Effector memory CD8-positive, alpha-beta T cell (primary cell): Measurements from ENCODE around the gene ELOVL3.
"Not testable (repeated sequence)": the region's sequence is repeated elsewhere in the genome, so short reads cannot be mapped to it uniquely, and the experiment has no call there.

Experiments
- ATAC-seq: fragments of 150-1000 bp; cut with Tn5 transposase; replicated peaks from 2 replicates; pipeline ENCODE4 v1.10.0; 2021; ENCODE audit warnings: mild to moderate bottlenecking, moderate library complexity
- DNase-seq, 3 experiments: peaks; one replicate each; pipeline ENCODE4 v3.0.0; 2021
- H3K27ac Mint-ChIP-seq, 2 donors: one replicate each; pipeline ENCODE4 v1.8.0; 2022; ENCODE audit warnings: mild to moderate bottlenecking in 2 of 2, mixed read lengths in 2 of 2, moderate library complexity in 2 of 2
- H3K27me3 Mint-ChIP-seq, 2 donors: one replicate each; pipeline ENCODE4 v1.8.0; 2022; ENCODE audit warnings: mixed read lengths in 2 of 2
- H3K36me3 Mint-ChIP-seq: one replicate; pipeline ENCODE4 v1.8.0; 2022; ENCODE audit warnings: mild to moderate bottlenecking, moderate library complexity, mixed read lengths; ENCODE audit not compliant: insufficient read depth
- H3K4me1 Mint-ChIP-seq, 2 donors: one replicate each; pipeline ENCODE4 v1.8.0; 2022; ENCODE audit warnings: low read depth in 2 of 2, mixed read lengths in 2 of 2
- H3K4me3 Mint-ChIP-seq, 2 donors: one replicate each; pipeline ENCODE4 v1.8.0; 2022; ENCODE audit warnings: mild to moderate bottlenecking in 2 of 2, mixed read lengths in 2 of 2, moderate library complexity in 2 of 2
- H3K9me3 Mint-ChIP-seq, 2 donors: one replicate each; pipeline ENCODE4 v1.8.0; 2022; ENCODE audit warnings: mixed read lengths in 2 of 2

Gene ELOVL3

GRCh38 chr10:102245932-102246251, 19.8 kb downstream of the ELOVL3 start:
- H3K36me3 Mint-ChIP-seq, result peaks cover 15% of the 10 kb centered on the region
- peak overlapping the region; percentile 93 to 96 for H3K27ac Mint-ChIP-seq
- DNase-seq, result no peak

GRCh38 chr10:102246261-102246660, 20.2 kb downstream of the ELOVL3 start:
- peaks cover 37 to 38% of the 10 kb centered on the region in 2 donors for H3K4me1 Mint-ChIP-seq
- no peak for ATAC-seq
- peaks cover 15% of the 10 kb centered on the region for H3K36me3 Mint-ChIP-seq
- no peak for DNase-seq
- peaks cover 7 to 23% of the 10 kb centered on the region in 2 donors for H3K27me3 Mint-ChIP-seq
- peak overlapping the region; percentile 93 to 96 for H3K27ac Mint-ChIP-seq
- peak overlapping the region; percentile 95 to 96 for H3K4me3 Mint-ChIP-seq
- H3K9me3 Mint-ChIP-seq, result no peaks in the 10 kb centered on the region

More at GRCh38 chr10:102245932-102246251, 19.8 kb downstream of the ELOVL3 start:
- ATAC-seq, result no peak
- H3K4me1 Mint-ChIP-seq, result peaks cover 38 to 39% of the 10 kb centered on the region in 2 donors
- peaks cover 7 to 23% of the 10 kb centered on the region in 2 donors for H3K27me3 Mint-ChIP-seq
- H3K4me3 Mint-ChIP-seq, result peak overlapping the region; percentile 95 to 96
- H3K9me3 Mint-ChIP-seq, result no peaks in the 10 kb centered on the region

- H3K4me3 Mint-ChIP-seq, result peak overlapping the region; percentile 19 to 95
- peaks cover 0 to 9% of the 10 kb centered on the region in 2 donors for H3K27me3 Mint-ChIP-seq
- H3K4me1 Mint-ChIP-seq, result peaks cover 26 to 34% of the 10 kb centered on the region in 2 donors
- H3K27ac Mint-ChIP-seq, result peak overlapping the region in 1 of 2 donors; percentile 2
- no peaks in the 10 kb centered on the region for H3K9me3 Mint-ChIP-seq
- DNase-seq, result no peak
- no peak for ATAC-seq
- H3K36me3 Mint-ChIP-seq, result peaks cover 15% of the 10 kb centered on the region
These were observed 21.6 kb downstream of the ELOVL3 start for GRCh38 chr10:102247734-102248133.

- not testable (repeated sequence) for H3K27me3 Mint-ChIP-seq, DNase-seq, ATAC-seq, H3K9me3 Mint-ChIP-seq, H3K27ac Mint-ChIP-seq
- peaks cover 10% of the 10 kb centered on the region for H3K36me3 Mint-ChIP-seq
- peaks cover 7 to 25% of the 10 kb centered on the region in 2 donors for H3K4me1 Mint-ChIP-seq
- H3K4me3 Mint-ChIP-seq, result peak overlapping the region in 1 of 2 donors; percentile 3
These were observed 26.4 kb downstream of the ELOVL3 start for GRCh38 chr10:102252508-102252907.

- H3K9me3 Mint-ChIP-seq, result no peaks in the 10 kb centered on the region
- H3K4me3 Mint-ChIP-seq, result no peak overlapping the region
- peaks cover 26% of the 10 kb centered on the region for H3K36me3 Mint-ChIP-seq
- H3K27me3 Mint-ChIP-seq, result no peaks in the 10 kb centered on the region
- H3K4me1 Mint-ChIP-seq, result peaks cover 1 to 26% of the 10 kb centered on the region in 2 donors
- ATAC-seq, result no peak
- peak overlapping the region in 1 of 2 donors; percentile 20 for H3K27ac Mint-ChIP-seq
- no peak for DNase-seq
These were observed 28.3 kb downstream of the ELOVL3 start for GRCh38 chr10:102254426-102254825.

- Mint-ChIP-seq H3K4me3 (no peak overlapping the region), H3K36me3 (peaks cover 35% of the 10 kb centered on the region), H3K27ac (peak overlapping the region in 1 of 2 donors; percentile 32), H3K9me3 (no peaks in the 10 kb centered on the region), H3K4me1 (peaks cover 1 to 26% of the 10 kb centered on the region in 2 donors), H3K27me3 (no peaks in the 10 kb centered on the region)
- no peak for ATAC-seq
- no peak for DNase-seq
These were observed 29.3 kb downstream of the ELOVL3 start for GRCh38 chr10:102255404-102255803.

- Mint-ChIP-seq H3K27me3 (no peaks in the 10 kb centered on the region), H3K27ac (no peak overlapping the region), H3K36me3 (peaks cover 53% of the 10 kb centered on the region), H3K4me1 (peaks cover 11 to 48% of the 10 kb centered on the region in 2 donors), H3K4me3 (no peak overlapping the region), H3K9me3 (no peaks in the 10 kb centered on the region)
- DNase-seq, result no peak
- ATAC-seq, result no peak
These were observed 35.1 kb downstream of the ELOVL3 start for GRCh38 chr10:102261196-102261595.

GRCh38 chr10:102261842-102262241, 35.7 kb downstream of the ELOVL3 start:
- Mint-ChIP-seq H3K4me1 (peaks cover 15 to 55% of the 10 kb centered on the region in 2 donors), H3K27me3 (no peaks in the 10 kb centered on the region), H3K4me3 (no peak overlapping the region), H3K9me3 (no peaks in the 10 kb centered on the region), H3K27ac (peak overlapping the region in 1 of 2 donors; percentile 52), H3K36me3 (peaks cover 53% of the 10 kb centered on the region)
- no peak for ATAC-seq
- no peak for DNase-seq

- Mint-ChIP-seq H3K36me3 (peaks cover 46% of the 10 kb centered on the region), H3K4me1 (peaks cover 17 to 61% of the 10 kb centered on the region in 2 donors)
- no peak for ATAC-seq
These were observed 36.8 kb downstream of the ELOVL3 start for GRCh38 chr10:102262744-102263370.

GRCh38 chr10:102264371-102264770, 38.3 kb downstream of the ELOVL3 start:
- no peak for DNase-seq
- peaks cover 34% of the 10 kb centered on the region for H3K36me3 Mint-ChIP-seq
- no peak overlapping the region for H3K4me3 Mint-ChIP-seq
- ATAC-seq, result no peak
- peak overlapping the region in 1 of 2 donors; percentile 61 for H3K27ac Mint-ChIP-seq
- H3K9me3 Mint-ChIP-seq, result no peaks in the 10 kb centered on the region
- H3K4me1 Mint-ChIP-seq, result peaks cover 28 to 68% of the 10 kb centered on the region in 2 donors
- H3K27me3 Mint-ChIP-seq, result no peaks in the 10 kb centered on the region

More at GRCh38 chr10:102262744-102263370, 36.8 kb downstream of the ELOVL3 start:
- Mint-ChIP-seq H3K4me3 (no peak overlapping the region), H3K9me3 (no peaks in the 10 kb centered on the region), H3K27me3 (no peaks in the 10 kb centered on the region), H3K27ac (no peak overlapping the region)
- DNase-seq, result no peak

GRCh38 chr10:102266670-102267069, 40.6 kb downstream of the ELOVL3 start:
- no peak overlapping the region for H3K4me3 Mint-ChIP-seq
- peaks cover 12% of the 10 kb centered on the region for H3K36me3 Mint-ChIP-seq
- ATAC-seq (no peak), DNase-seq (no peak)
- peaks cover 26 to 71% of the 10 kb centered on the region in 2 donors for H3K4me1 Mint-ChIP-seq
- H3K27ac Mint-ChIP-seq, result peak overlapping the region; percentile 57 to 75
- H3K27me3 Mint-ChIP-seq, result no peaks in the 10 kb centered on the region
- no peaks in the 10 kb centered on the region for H3K9me3 Mint-ChIP-seq

GRCh38 chr10:102267748-102268147, 41.6 kb downstream of the ELOVL3 start:
- Mint-ChIP-seq H3K4me3 (no peak overlapping the region), H3K27ac (peak overlapping the region; percentile 12 to 75), H3K4me1 (peaks cover 28 to 64% of the 10 kb centered on the region in 2 donors), H3K27me3 (no peaks in the 10 kb centered on the region), H3K9me3 (no peaks in the 10 kb centered on the region), H3K36me3 (peaks cover 9% of the 10 kb centered on the region)
- DNase-seq, result no peak
- no peak for ATAC-seq

GRCh38 chr10:102268375-102268888, 42.3 kb downstream of the ELOVL3 start:
- Mint-ChIP-seq H3K4me3 (no peak overlapping the region), H3K27ac (peak overlapping the region; percentile 12 to 75), H3K36me3 (peaks cover 5% of the 10 kb centered on the region), H3K9me3 (no peaks in the 10 kb centered on the region), H3K27me3 (no peaks in the 10 kb centered on the region), H3K4me1 (peaks cover 24 to 60% of the 10 kb centered on the region in 2 donors)
- no peak for DNase-seq
- ATAC-seq, result no peak

- peaks cover 25 to 58% of the 10 kb centered on the region in 2 donors for H3K4me1 Mint-ChIP-seq
- H3K4me3 Mint-ChIP-seq, result no peak overlapping the region
- peaks cover 5% of the 10 kb centered on the region for H3K36me3 Mint-ChIP-seq
- no peaks in the 10 kb centered on the region for H3K9me3 Mint-ChIP-seq
- H3K27ac Mint-ChIP-seq, result peak overlapping the region; percentile 12 to 75
- no peaks in the 10 kb centered on the region for H3K27me3 Mint-ChIP-seq
- DNase-seq (no peak), ATAC-seq (no peak)
These were observed 42.9 kb downstream of the ELOVL3 start for GRCh38 chr10:102269017-102269416.
